ENCODE results near the gene FAM241B. TPM values are rescaled to one million over a fixed set of nuclear protein-coding genes. Genes with fewer than 3 reads are reported as not detected.
A peak's percentile ranks its signal among the peaks of the same experiment; 100 is the strongest.

The FAM241B gene
- total and polyA plus RNA-seq, 2 experiments from 2014 or later = 13.7 to 45.3 TPM

- no peaks in the 10 kb centered on the region for H3K9me3 ChIP-seq (ENCODE audit: low read depth)
- peak overlapping the region; percentile 84 for H3K27ac ChIP-seq
- no peaks in the 10 kb centered on the region for H3K36me3 ChIP-seq
- H3K27me3 ChIP-seq = no peaks in the 10 kb centered on the region
- H3K4me3 ChIP-seq = no peak overlapping the region
- no peak for DNase-seq (ENCODE audit: low read depth in 1 of 2, low spot score in 1 of 2)
- no peak for TF ChIP-seq CTCF (IDR thresholded peaks at IDR 0.05; ENCODE audit: low read depth, low read length)
- peaks cover 60% of the 10 kb centered on the region for H3K4me1 ChIP-seq (ENCODE audit: low read depth)
Measured at GRCh38 chr10:69662901-69663300, 32.9 kb downstream of the FAM241B start.

- peak overlapping the region; percentile 84 for H3K27ac ChIP-seq
- H3K4me3 ChIP-seq = no peak overlapping the region
- peak in 1 of 2 donors; percentile 73 for DNase-seq (ENCODE audit: low read depth in 1 of 2, low spot score in 1 of 2)
Measured at GRCh38 chr10:69663369-69663947, 33.4 kb downstream of the FAM241B start.

GRCh38 chr10:69665474-69666320, 35.6 kb downstream of the FAM241B start:
- Histone ChIP-seq H3K4me3 (no peak overlapping the region), H3K4me1 (ENCODE audit: low read depth) (peaks cover 41% of the 10 kb centered on the region), H3K27ac (no peak overlapping the region), H3K36me3 (no peaks in the 10 kb centered on the region), H3K9me3 (ENCODE audit: low read depth) (no peaks in the 10 kb centered on the region), H3K27me3 (no peaks in the 10 kb centered on the region)
- no peak for TF ChIP-seq CTCF (IDR thresholded peaks at IDR 0.05; ENCODE audit: low read depth, low read length)
- DNase-seq (ENCODE audit: low read depth in 1 of 2, low spot score in 1 of 2) = no peak

More at GRCh38 chr10:69663369-69663947, 33.4 kb downstream of the FAM241B start:
- Histone ChIP-seq H3K4me1 (ENCODE audit: low read depth) (peaks cover 54% of the 10 kb centered on the region), H3K36me3 (no peaks in the 10 kb centered on the region), H3K9me3 (ENCODE audit: low read depth) (no peaks in the 10 kb centered on the region), H3K27me3 (no peaks in the 10 kb centered on the region)
- TF ChIP-seq CTCF (IDR thresholded peaks at IDR 0.05; ENCODE audit: low read depth, low read length) = no peak

GRCh38 chr10:69666756-69667155, 36.7 kb downstream of the FAM241B start:
- Histone ChIP-seq H3K36me3 (no peaks in the 10 kb centered on the region), H3K4me3 (no peak overlapping the region), H3K4me1 (ENCODE audit: low read depth) (peaks cover 36% of the 10 kb centered on the region), H3K27ac (no peak overlapping the region), H3K9me3 (ENCODE audit: low read depth) (no peaks in the 10 kb centered on the region), H3K27me3 (no peaks in the 10 kb centered on the region)
- DNase-seq (ENCODE audit: low read depth in 1 of 2, low spot score in 1 of 2) = no peak
- no peak for TF ChIP-seq CTCF (IDR thresholded peaks at IDR 0.05; ENCODE audit: low read depth, low read length)

GRCh38 chr10:69668721-69669120, 38.7 kb downstream of the FAM241B start:
- Histone ChIP-seq H3K27ac (no peak overlapping the region), H3K36me3 (no peaks in the 10 kb centered on the region), H3K4me1 (ENCODE audit: low read depth) (peaks cover 21% of the 10 kb centered on the region), H3K4me3 (no peak overlapping the region), H3K27me3 (no peaks in the 10 kb centered on the region), H3K9me3 (ENCODE audit: low read depth) (no peaks in the 10 kb centered on the region)
- no peak for DNase-seq (ENCODE audit: low read depth in 1 of 2, low spot score in 1 of 2)
- no peak for TF ChIP-seq CTCF (IDR thresholded peaks at IDR 0.05; ENCODE audit: low read depth, low read length)
